Measurements from ENCODE around the gene OGFOD3. TPM values are rescaled to one million over a fixed set of nuclear protein-coding genes. Genes with fewer than 3 reads are reported as not detected.
A peak's percentile ranks its signal among the peaks of the same experiment; 100 is the strongest.

OGFOD3 gene
- total and polyA plus RNA-seq, 9 of the 15 experiments (the other 6 are each of a cell fraction or from before 2014, with no cell fraction given): 0.69 to 44.7 (median 18.9) TPM

DNA sequence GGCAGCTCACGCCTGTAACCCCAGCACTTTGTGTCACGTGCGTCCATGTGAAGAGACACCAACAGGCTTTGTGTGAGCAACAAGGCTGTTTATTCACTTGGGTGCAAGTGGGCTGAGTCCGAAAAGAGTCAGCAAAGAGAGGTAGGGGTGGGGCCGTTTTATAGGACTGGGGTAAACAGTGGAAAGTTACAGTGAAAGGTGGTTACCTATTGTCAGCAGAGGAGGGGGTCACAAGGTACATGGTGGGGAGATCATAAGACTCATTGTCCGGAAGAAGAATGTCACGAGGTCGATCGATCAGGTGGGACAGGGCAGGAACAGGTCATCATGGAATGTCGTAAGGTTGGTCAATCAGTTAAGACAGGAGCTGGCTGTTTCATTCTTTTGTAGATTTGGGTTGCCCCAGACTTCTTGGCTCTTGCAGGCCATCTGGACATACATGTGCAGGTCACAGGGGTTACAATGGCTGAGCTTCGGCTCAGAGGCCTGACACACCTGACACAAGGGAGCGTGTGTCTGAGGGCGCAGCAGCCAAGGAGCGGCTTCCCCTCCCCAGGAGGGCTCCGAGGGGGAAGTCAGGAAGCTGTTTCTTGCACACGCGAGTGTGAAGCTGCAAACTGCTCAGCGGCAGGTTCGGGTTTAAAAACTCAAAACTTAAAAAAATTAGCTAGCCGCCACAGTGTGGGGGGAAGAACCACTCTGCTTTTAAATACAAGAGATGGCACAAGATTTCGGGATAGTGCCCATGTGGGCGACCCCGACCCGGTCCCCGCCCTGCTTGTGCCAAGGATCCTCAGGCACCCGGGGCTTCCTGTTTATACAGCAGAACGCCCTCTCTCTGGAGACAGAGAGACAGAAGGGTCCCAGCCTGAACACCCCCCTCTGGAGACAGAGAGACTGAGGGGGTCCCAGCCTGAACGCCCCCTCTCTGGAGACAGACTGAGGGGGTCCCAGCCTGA lies 71.8 kb downstream of the OGFOD3 start (continued):
- TF ChIP-seq ZNF583 (CRISPR knock-in tag; IDR thresholded peaks at IDR 0.05): peak; percentile 78; the same call in 1 of the 2 replicates

DNA sequence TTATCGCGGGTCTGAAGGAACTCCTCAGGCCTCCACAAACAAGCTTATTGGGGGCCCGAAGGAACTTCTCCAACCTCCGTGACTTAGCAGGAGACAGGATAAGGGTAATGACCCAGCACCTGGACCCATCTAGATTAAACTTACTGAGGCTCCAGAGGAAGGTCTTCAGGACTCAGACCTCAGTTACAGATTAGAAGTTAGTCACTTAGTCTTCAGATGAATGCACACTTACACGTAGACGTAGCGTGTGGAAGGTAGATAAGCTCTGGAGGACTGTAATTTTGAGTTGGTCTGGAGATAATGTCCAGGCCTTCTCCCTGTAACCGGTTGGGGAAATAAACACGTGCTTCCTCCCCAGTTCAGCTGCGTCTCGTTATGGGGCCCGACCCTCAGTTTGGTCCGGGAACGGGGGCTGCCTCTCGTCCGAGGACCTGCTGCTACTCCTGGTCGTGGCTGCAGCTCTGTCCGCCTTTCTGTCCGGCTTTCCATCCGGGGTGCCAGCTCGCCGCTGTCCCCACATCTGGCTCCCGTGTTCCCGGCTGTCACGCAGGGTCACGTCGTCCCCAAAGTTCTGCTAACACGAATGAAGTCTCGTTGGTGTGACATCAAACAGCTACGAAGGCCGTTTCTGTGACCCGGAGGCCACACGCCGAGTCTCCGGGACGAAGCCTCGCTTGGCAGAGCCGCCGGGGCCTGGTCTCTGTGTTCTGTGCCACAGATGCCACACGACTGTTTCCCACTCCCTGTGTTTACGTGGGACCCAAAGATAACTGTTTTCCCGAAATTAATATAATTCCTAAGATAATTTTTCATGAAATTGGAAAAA lies 73.0 kb downstream of the OGFOD3 start:
- Histone ChIP-seq H3K4me3 (no peak overlapping the region), H3K9me1 (ENCODE audit: control insufficient read depth, insufficient read depth, low read length) (no peaks in the 10 kb centered on the region), H3K36me3 (ENCODE audit: control insufficient read depth, insufficient read depth, low read length) (no peaks in the 10 kb centered on the region), H2AFZ (ENCODE audit: low read depth, low read length) (peak overlapping the region; percentile 86), H4K20me1 (replicated peaks; ENCODE audit: control insufficient read depth, insufficient read depth, low read length) (no peaks in the 10 kb centered on the region), H3K9me3 (replicated peaks; ENCODE audit: control insufficient read depth, insufficient read depth, low read depth, low read length) (peaks cover 4% of the 10 kb centered on the region), H3K4me2 (ENCODE audit: insufficient read depth, low read length) (peak overlapping the region; percentile 57), H3K9ac (ENCODE audit: insufficient read depth in 1 of 2, low read depth in 2 of 2, low read length in 2 of 2) (peak overlapping the region; percentile 81 to 89), H3K27me3 (ENCODE audit: control insufficient read depth in 2 of 2, insufficient read depth in 2 of 2, low read length in 2 of 2) (no peaks in the 10 kb centered on the region), H3K4me1 (replicated peaks in 1 of 2; ENCODE audit: control insufficient read depth in 2 of 2, insufficient read depth in 2 of 2, low read length in 2 of 2) (peaks cover 44 to 74% of the 10 kb centered on the region in 2 experiments), H3K27ac (ENCODE audit: extremely low read depth, low read depth, low read length) (peak overlapping the region; percentile 98), H3K79me2 (ENCODE audit: control insufficient read depth, insufficient read depth, low read length) (no peaks in the 10 kb centered on the region)
- peak; percentile 99 for FAIRE-seq
- 20% methylated on average over 41 of the region's 42 CpGs for WGBS (ENCODE audit: insufficient coverage, low coverage, missing lambda C conversion rate)
- POLR2A ChIA-PET: interaction anchor here (0.7 to 2.0 kb wide), 14 partner anchors 9 to 133 kb away, joined by 3 to 8 read pairs (median 4); partner anchors contain the start of gene CCDC57
- ATAC-seq: peak; percentile 89
- CTCF ChIA-PET (ENCODE audit: low intra/inter-chr PET ratio): no interaction called here
- peak; percentile 51 to 96 (median 70) for DNase-seq (ENCODE audit: extremely low read depth in 1 of 4, low spot score in 3 of 4)
- BruUV-seq (replicated peaks): no TSS peak
- intact Hi-C loops (cut with micrococcal nuclease) (loop anchor here (10.0 kb wide), 1 partner anchor 311 kb away; the partner anchor contains the start of genes DCXR and RAC3), in situ Hi-C loops (cut with MboI) (no loop called here)
- TF ChIP-seq DACH1 (IDR thresholded peaks at IDR 0.05; ENCODE audit: partially characterized antibody) (peak; percentile 73), NR2C1 (IDR thresholded peaks at IDR 0.05) (no peak), NR2C1 (tag; IDR thresholded peaks at IDR 0.05) (peak; percentile 63), BMI1 (IDR thresholded peaks at IDR 0.05; ENCODE audit: low read length) (no peak), FOXJ2 (tag; IDR thresholded peaks at IDR 0.05) (no peak), PRMT5 (CRISPR knock-in tag; IDR thresholded peaks at IDR 0.05) (no peak), TCF7 (IDR thresholded peaks at IDR 0.05; ENCODE audit: borderline replicate concordance) (no peak), POLR2AphosphoS2 (IDR thresholded peaks at IDR 0.05; ENCODE audit: low read length) (no peak), NCOA2 (IDR thresholded peaks at IDR 0.05; ENCODE audit: partially characterized antibody in 2 of 2) (no peak), NCOA1 (IDR thresholded peaks at IDR 0.05; ENCODE audit: low read depth) (peak; percentile 86), LCOR (CRISPR knock-in tag; IDR thresholded peaks at IDR 0.05) (no peak; the same call in 1 of the 2 replicates), ESRRA (IDR thresholded peaks at IDR 0.05; ENCODE audit: borderline replicate concordance, low read depth) (peak; percentile 51; the same call in 1 of the 2 replicates), ATF1 (CRISPR knock-in tag; IDR thresholded peaks at IDR 0.05) (no peak), ATF1 (tag; IDR thresholded peaks at IDR 0.05) (peak; percentile 91), SMARCB1 (IDR thresholded peaks at IDR 0.05; ENCODE audit: insufficient read length, low read depth) (no peak), ASH1L (IDR thresholded peaks at IDR 0.05; ENCODE audit: borderline replicate concordance, low read depth, partially characterized antibody) (no peak), GATAD2B (IDR thresholded peaks at IDR 0.05; ENCODE audit: borderline replicate concordance) (peak; percentile 97; the same call in 1 of the 2 replicates), KDM5B (IDR thresholded peaks at IDR 0.05; ENCODE audit: insufficient replicate concordance, low read depth, low read length) (peak; percentile 39)
- TF ChIP-seq, protein P1, sequence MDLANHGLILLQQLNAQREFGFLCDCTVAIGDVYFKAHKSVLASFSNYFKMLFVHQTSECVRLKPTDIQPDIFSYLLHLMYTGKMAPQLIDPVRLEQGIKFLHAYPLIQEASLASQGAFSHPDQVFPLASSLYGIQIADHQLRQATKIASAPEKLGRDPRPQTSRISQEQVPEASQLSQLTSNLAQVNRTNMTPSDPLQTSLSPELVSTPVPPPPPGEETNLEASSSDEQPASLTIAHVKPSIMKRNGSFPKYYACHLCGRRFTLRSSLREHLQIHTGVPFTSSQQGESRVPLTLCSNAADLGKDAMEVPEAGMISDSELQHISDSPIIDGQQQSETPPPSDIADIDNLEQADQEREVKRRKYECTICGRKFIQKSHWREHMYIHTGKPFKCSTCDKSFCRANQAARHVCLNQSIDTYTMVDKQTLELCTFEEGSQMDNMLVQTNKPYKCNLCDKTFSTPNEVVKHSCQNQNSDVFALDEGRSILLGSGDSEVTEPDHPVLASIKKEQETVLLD (IDR thresholded peaks at IDR 0.05): peak; percentile 88
